ENCODE measurements around the gene PLA2G2D. TPM values are rescaled to one million over a fixed set of nuclear protein-coding genes. Genes with fewer than 3 reads are reported as not detected.

Gene PLA2G2D
- total and polyA plus RNA-seq, 10 of the 15 experiments (the other 5 are each of a cell fraction or from before 2014, with no cell fraction given), result 0.06 to 0.38 (median 0.16) TPM; not detected in 2

DNA sequence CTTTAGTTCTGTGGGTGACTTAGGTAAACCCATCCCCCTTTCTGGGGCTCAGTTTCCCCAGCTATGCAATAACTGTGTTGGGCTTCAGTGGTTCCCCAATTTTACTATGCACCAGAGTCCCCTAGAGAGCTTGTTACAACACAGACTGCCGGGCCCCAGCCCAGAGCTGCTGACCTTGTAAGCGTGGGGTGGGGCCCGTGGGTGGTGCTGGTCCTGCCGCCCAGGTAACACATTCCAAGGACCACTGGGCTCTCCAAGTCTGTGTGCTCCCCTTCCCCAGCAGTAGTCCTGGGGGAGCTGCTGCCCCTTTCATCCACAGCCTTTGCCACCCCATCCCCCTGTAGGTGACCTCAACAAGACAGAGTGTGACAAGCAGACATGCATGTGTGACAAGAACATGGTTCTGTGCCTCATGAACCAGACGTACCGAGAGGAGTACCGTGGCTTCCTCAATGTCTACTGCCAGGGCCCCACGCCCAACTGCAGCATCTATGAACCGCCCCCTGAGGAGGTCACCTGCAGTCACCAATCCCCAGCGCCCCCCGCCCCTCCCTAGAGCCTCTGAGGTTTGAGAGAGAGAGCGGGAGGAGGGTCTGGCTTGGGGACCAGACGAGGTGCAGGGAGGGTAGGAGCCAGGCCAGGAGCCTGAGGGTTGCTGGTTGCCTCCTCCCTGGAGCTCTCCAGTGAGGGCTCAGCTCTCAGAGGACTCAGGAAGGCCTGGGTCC is 28.7 kb upstream of the PLA2G2D start:
- 66% methylated on average over 13 of the region's 13 CpGs for WGBS (ENCODE audit: insufficient coverage, insufficient replicate concordance, low lambda C conversion rate, missing lambda C conversion rate)
- ChIA-PET CTCF (interaction anchor here (1.1 to 10.8 kb wide), 3 partner anchors 48 to 230 kb away, joined by 4 to 181 read pairs (median 5); no protein-coding TSS in a partner anchor), RAD21 (ENCODE audit: unreplicated experiment) (interaction anchor here (2.0 kb wide), 1 partner anchor 46 kb away, joined by 9 read pairs; no protein-coding TSS in a partner anchor), POLR2A (no interaction called here), SMC1A (ENCODE audit: uncharacterized antibody, unreplicated experiment) (interaction anchor here (0.6 to 6.0 kb wide), 5 partner anchors 22 to 226 kb away, joined by 3 to 31 read pairs (median 4); no protein-coding TSS in a partner anchor)
- H3K4me2 ChIP-seq (ENCODE audit: control insufficient read depth, insufficient read depth), result no peak overlapping the region
- no TSS peak for BruUV-seq (replicated peaks)
- no peaks in the 10 kb centered on the region for H4K20me1 ChIP-seq (ENCODE audit: control insufficient read depth, insufficient read depth)
- H3K79me2 ChIP-seq (ENCODE audit: control insufficient read depth, insufficient read depth, low read length), result no peaks in the 10 kb centered on the region
- H3K27ac ChIP-seq (ENCODE audit: control insufficient read depth, insufficient read depth), result no peak overlapping the region
- no peaks in the 10 kb centered on the region for H3K36me3 ChIP-seq (ENCODE audit: control insufficient read depth in 2 of 2, insufficient read depth in 2 of 2, low read length in 1 of 2)
- in situ Hi-C loops (cut with MboI) (no loop called here), intact Hi-C loops (cut with micrococcal nuclease; ENCODE audit: unreplicated experiment) (no loop called here)
- H3K9ac ChIP-seq (ENCODE audit: control insufficient read depth, insufficient read depth, low read length), result no peak overlapping the region
- no peaks in the 10 kb centered on the region for H3K9me3 ChIP-seq (replicated peaks; ENCODE audit: control insufficient read depth, insufficient read depth, low read length)
- DNase-seq (ENCODE audit: low read depth, low spot score) (no peak), ATAC-seq (no peak), FAIRE-seq (no peak)
- no peak overlapping the region for H3K4me3 ChIP-seq
- no peak for TF ChIP-seq EP300 (IDR thresholded peaks at IDR 0.05; ENCODE audit: borderline replicate concordance in 1 of 2, control insufficient read depth in 1 of 2, low read depth in 2 of 2, low read length in 2 of 2)
- no peak for TF ChIP-seq RAD51 (IDR thresholded peaks at IDR 0.05)
- no peak for TF ChIP-seq MLLT1 (IDR thresholded peaks at IDR 0.05)
- H2AFZ ChIP-seq (ENCODE audit: control insufficient read depth, low read depth, low read length), result no peak overlapping the region
- no peaks in the 10 kb centered on the region; the same call in 1 of the 2 replicates for H3K4me1 ChIP-seq (ENCODE audit: control insufficient read depth, insufficient read depth, low read length)
- H3K27me3 ChIP-seq (replicated peaks in 1 of 2; ENCODE audit: control insufficient read depth in 2 of 2, insufficient read depth in 2 of 2, low read length in 1 of 2), result no peaks in the 10 kb centered on the region
